Muscle of leg (tissue), 11 donors: ENCODE results near the gene OR10H5. TPM values are rescaled to one million over a fixed set of nuclear protein-coding genes. Genes with fewer than 3 reads are reported as not detected.
A peak's percentile ranks its signal among the peaks of the same experiment; 100 is the strongest.
"Not testable (repeated sequence)": the region's sequence is repeated elsewhere in the genome, so short reads cannot be mapped to it uniquely, and the experiment has no call there.

Experiments
- DNase-seq: peaks from one replicate; pipeline ENCODE4 v3.0.0; 2013
- H3K27ac ChIP-seq: one replicate; pipeline ENCODE4 v1.5.1; 2013; ENCODE audit warnings: mild to moderate bottlenecking, low read length, control low read depth
- H3K27me3 ChIP-seq: one replicate; pipeline ENCODE4 v1.6.1; 2013; ENCODE audit warnings: low read length; ENCODE audit not compliant: control insufficient read depth, insufficient read depth
- H3K36me3 ChIP-seq: one replicate; pipeline ENCODE4 v1.6.1; 2013; ENCODE audit warnings: low read length; ENCODE audit not compliant: control insufficient read depth, insufficient read depth
- H3K4me1 ChIP-seq: one replicate; pipeline ENCODE4 v1.6.1; 2013; ENCODE audit warnings: low read length; ENCODE audit not compliant: control insufficient read depth, insufficient read depth
- H3K4me3 ChIP-seq: one replicate; pipeline ENCODE4 v1.5.1; 2013; ENCODE audit warnings: low read length, control low read depth
- H3K9me3 ChIP-seq: replicated peaks from 2 replicates; pipeline ENCODE4 v1.6.1; 2013; ENCODE audit warnings: low read depth, low read length; ENCODE audit not compliant: control insufficient read depth
- WGBS: methylation state at CpG from one replicate; pipeline ENCODE4 v1.1.5; 2013; ENCODE audit warnings: missing lambda C conversion rate; ENCODE audit not compliant: insufficient coverage; 5-methylcytosine and 5-hydroxymethylcytosine counted together
- polyA plus RNA-seq, 8 donors: library from polyadenylated mRNA; unstranded; fragments of 120-200 nt; gene quantifications; one replicate each; pipeline versions ENCODE4 v1.2.1 to v1.2.3, GENCODE V29; 2013; ENCODE audit warnings: inconsistent platforms in 1 of 8, low replicate concordance in 1 of 8; ENCODE audit not compliant: insufficient read length in 8 of 8, insufficient read depth in 1 of 8
- total RNA-seq: library from RNA; stranded (reverse); fragments of 120-200 nt; gene quantifications from one replicate; pipeline ENCODE4 v1.2.4, GENCODE V29; 2013

Gene OR10H5
- total and polyA plus RNA-seq, 9 donors = 0.02 to 0.12 (median 0.06) TPM; not detected in 2

DNA sequence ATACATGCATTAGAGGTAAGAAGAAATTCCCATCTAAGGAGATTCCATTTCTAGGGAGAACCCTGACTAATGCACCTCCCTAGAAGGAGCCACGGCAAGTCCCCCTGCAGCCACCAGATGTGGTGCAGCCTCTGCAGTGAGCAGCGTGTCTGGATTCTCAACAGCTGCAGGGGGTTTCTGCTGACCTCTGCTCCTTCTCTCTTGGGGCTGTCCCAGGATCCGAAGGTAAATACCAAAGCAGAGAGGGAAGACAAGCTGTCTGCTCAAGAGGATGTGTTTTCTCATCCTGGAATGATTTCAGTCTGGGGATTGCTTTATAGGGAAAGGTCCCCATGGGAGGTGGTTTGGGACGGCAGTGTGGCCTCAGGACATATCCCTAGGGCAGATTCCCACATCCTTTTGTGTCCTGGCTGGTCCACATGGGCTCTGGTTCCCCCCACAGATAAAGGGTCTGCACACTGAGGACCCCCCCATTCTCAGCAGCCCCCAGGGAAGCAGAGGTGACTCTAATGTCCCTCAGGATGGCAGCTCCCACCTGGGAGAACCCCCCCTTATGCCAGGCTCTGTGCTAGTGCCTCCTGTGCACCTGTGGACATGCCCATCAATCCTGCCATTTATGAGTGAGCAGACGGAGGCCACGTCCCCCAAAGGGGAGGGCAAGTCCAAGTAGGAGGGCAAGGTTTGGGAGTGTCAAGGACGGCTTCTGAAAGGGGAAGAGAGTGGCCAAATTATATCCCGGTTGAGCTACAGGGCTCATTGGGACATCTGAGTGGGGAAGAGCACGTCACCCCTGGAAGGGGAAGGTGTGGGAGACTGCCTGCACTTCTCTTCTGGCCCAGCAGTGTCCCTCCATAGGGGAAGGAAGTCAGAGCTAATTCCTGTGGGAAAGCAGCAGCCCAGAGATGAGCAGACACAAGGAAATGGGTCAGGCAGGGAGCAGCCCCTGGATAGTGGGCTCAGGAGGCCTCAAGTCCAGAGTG is 10.2 kb upstream of the OR10H5 start:
- no peaks in the 10 kb centered on the region for H3K9me3 ChIP-seq
- DNase-seq = no peak
- H3K4me1 ChIP-seq = peaks cover 16% of the 10 kb centered on the region
- H3K27me3 ChIP-seq = no peaks in the 10 kb centered on the region
- no peak overlapping the region for H3K4me3 ChIP-seq
- no peaks in the 10 kb centered on the region for H3K36me3 ChIP-seq
- H3K27ac ChIP-seq = no peak overlapping the region
- 26% methylated on average over 9 of the region's 9 CpGs for WGBS

DNA sequence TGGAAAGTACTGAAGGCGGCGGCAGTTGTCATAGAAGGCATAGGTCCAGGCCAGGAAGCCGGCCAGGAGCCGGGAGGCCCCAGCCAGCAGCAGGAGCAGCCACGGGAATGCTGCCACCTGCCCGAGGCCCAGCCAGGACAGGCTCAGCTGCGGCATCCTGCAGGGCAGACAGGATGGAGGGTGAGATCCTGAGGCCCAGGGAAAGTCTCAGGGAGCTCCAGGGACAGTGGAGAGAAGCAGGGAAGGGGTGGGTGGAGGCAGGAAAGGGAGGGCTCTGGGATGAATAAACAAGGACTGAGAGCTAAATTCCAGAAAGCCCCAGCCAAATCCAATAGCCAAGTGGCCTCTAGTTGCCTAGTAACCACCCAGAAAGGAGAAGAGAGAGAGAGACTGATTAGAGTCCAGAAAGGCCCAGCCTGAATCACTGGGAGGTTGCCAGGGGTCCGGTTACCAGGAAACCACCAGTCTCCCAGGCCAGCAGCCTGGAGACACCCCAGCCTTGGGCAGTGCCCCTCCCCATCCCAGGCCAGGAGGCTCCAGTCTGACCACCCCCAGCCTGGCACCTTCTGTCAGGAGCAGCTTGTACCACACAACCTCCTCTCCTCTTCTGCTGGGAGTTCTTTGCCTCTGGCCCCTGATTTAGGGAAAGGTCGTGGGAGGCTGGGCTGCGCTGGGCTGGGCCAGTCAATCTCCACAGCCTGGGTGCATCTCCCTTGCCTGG is 7.5 kb upstream of the OR10H5 start:
- peak overlapping the region; percentile 72 for H3K27ac ChIP-seq
- H3K9me3 ChIP-seq = no peaks in the 10 kb centered on the region
- no peaks in the 10 kb centered on the region for H3K36me3 ChIP-seq
- DNase-seq = peak; percentile 96
- H3K4me3 ChIP-seq = no peak overlapping the region
- WGBS = 8% methylated on average over 7 of the region's 10 CpGs
- H3K27me3 ChIP-seq = no peaks in the 10 kb centered on the region
- peaks cover 16% of the 10 kb centered on the region for H3K4me1 ChIP-seq

DNA sequence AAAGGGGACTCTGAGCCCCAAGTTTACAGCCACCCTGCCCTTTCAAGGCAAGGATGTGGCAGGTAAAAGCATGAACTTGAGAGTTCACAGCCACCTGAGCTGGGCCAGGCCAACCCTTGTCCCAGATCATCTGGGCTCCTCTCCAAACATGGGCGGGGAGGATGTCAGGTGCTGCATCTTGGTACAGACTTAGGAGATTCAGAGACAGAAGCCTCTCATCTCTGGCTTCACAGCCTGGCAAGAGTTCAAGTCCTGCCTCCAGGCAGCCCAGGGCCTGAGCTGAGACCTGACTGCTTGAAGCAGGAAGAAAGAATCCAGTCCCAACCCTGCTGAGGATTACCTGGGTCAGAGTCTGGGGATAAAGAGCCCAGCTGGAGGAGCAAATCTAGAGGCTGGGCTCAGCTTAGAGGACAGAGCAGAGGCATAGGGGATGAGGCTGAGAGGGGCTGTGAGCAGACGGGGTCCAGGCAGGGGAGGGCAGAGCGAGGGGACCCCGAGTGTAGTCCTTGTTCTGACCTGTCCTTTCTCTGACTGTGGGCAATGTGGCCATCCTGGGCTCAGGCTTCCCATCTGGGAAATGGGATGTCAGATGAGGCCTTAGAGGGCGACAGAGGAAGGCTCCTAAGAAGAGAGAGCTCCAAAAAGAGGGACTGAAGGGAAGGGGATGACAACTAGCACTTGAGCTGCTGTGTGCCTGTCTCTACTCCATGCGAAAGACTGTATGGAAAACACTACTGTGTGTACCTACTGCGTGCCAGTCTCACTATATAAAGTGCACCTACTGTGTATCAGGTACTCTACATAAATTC is 6.6 kb upstream of the OR10H5 start:
- peak; percentile 49 for DNase-seq
- no peaks in the 10 kb centered on the region for H3K9me3 ChIP-seq
- no peaks in the 10 kb centered on the region for H3K36me3 ChIP-seq
- H3K27me3 ChIP-seq = no peaks in the 10 kb centered on the region
- H3K4me3 ChIP-seq = no peak overlapping the region
- peaks cover 16% of the 10 kb centered on the region for H3K4me1 ChIP-seq
- peak overlapping the region; percentile 72 for H3K27ac ChIP-seq
- WGBS = 62% methylated on average over 7 of the region's 7 CpGs

DNA sequence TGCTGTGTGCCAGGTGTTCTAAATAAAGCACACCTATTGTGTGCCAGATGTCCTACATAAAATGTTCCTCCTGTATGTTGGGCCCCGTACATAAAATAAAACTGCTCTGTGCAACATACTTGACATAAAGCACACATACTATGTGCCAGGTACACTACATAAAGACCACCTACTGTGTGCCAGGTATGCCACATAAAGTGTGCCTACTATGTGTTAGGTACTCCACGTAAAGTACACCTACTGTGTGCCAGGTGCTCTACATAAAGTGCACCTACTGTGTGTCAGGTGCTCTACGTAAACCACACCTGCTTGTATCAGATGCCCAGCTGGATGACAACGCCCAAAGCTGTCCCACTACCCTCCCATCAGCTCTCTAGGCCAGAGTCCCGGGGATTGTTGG is 5.8 kb upstream of the OR10H5 start:
- 67% methylated on average over 2 of the region's 5 CpGs for WGBS
- Histone ChIP-seq H3K27ac (no peak overlapping the region), H3K4me1 (peaks cover 16% of the 10 kb centered on the region), H3K36me3 (no peaks in the 10 kb centered on the region), H3K9me3 (no peaks in the 10 kb centered on the region), H3K27me3 (no peaks in the 10 kb centered on the region), H3K4me3 (no peak overlapping the region)
- no peak for DNase-seq

DNA sequence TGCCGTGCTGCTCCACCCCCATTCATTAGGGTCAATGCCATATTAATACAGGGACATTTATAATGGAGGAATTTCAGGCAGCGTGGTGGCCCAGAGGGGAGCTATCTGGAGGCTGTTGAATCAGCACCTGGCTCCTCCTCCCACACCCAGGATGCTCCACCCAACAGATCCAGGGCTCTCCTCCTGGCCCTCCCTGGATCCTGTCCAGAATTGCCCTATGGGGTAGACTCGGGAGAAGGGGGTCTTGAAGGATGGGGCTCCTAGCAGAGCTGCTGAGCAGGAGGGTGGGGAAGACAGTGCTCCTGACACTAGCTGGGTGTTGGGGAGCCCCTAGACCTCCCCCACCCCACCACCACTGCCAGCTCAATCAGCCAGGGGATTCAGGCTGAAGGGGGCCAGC is 5.2 kb upstream of the OR10H5 start:
- no peak overlapping the region for H3K4me3 ChIP-seq
- WGBS = no CpG with 5 or more reads among the region's 3 CpGs
- no peak for DNase-seq
- H3K27ac ChIP-seq = no peak overlapping the region
- no peaks in the 10 kb centered on the region for H3K36me3 ChIP-seq
- no peaks in the 10 kb centered on the region for H3K9me3 ChIP-seq
- no peaks in the 10 kb centered on the region for H3K27me3 ChIP-seq
- H3K4me1 ChIP-seq = peaks cover 16% of the 10 kb centered on the region

DNA sequence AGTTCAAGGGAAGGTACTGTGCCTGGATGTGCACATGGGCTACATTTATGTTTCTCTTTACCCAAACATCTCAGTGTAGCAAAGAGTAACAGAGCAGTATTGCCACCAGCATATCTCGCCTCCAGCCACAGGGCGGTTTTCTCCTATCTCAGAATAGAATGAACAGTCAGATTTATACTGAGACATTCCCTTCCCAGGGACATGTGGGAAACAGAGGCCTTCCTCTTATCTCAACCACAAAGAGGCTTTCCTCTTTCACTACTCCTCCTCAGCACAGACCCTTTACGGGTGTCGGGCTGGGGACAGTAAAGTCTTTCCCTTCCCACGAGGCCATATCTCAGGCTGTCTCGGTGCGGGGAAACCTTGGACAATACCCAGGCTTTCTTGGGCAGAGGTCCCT is 4.6 kb upstream of the OR10H5 start:
- not testable (repeated sequence) for H3K27me3 ChIP-seq, H3K36me3 ChIP-seq, H3K27ac ChIP-seq, H3K9me3 ChIP-seq, DNase-seq, H3K4me3 ChIP-seq
- 72% methylated on average over 2 of the region's 7 CpGs for WGBS
- H3K4me1 ChIP-seq = peaks cover 16% of the 10 kb centered on the region

DNA sequence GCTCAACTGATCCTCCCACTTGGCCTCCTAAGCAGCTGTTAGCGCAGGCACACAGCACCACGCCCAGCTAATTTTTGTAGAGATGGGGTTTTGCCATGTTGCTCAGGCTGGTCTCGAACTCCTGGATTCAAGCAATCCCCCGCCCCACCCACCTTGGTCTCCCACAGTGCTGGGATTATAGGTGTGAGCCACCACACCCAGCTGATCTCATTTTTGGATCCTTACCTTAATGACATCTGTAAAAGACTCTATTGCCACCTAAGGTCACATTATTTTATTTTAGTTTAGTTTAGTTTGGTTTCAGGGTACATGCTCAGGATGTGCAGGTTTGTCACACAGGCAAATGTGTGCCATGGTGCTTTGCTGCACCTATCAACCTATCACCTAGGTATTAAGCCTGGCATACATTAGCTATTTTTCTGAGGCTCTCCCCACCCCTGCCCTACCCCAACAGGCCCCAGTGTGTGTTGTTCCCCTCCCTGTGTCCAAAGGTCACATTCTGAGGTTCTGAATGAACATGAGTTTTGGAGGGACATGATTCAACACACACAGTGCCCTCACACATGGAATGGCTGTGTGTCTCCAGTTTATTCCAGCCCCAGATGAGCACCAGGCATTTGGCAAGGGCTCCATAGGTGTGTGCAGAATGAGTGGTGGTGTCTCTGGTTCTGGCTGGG is 1.3 kb downstream of the OR10H5 start:
- no CpG with 5 or more reads among the region's 4 CpGs for WGBS
- Histone ChIP-seq H3K27ac (no peak overlapping the region), H3K4me1 (no peaks in the 10 kb centered on the region), H3K36me3 (no peaks in the 10 kb centered on the region), H3K4me3 (no peak overlapping the region), H3K27me3 (peaks cover 3% of the 10 kb centered on the region), H3K9me3 (no peaks in the 10 kb centered on the region)
- no peak for DNase-seq

DNA sequence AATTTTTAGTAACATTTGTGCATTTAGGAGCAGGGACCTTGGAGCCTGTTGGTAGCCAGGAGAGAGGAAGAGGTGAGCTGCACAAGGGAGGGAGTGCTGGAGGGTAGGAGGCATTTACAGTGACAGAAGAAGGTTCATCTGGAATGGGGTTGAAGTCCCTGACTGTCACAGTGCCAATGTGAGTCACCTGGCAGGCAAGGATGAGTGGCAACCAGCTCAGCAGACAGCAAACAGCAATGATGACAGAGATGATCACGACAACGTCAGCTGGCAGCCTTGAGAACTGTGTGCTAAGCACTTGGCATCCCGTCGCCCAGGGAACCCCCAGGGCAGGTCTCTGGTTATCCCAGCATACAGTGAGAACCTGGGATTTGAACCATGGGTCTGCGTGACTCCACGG is 2.6 kb downstream of the OR10H5 start:
- Histone ChIP-seq H3K4me3 (no peak overlapping the region), H3K36me3 (no peaks in the 10 kb centered on the region), H3K27ac (no peak overlapping the region), H3K9me3 (no peaks in the 10 kb centered on the region), H3K4me1 (no peaks in the 10 kb centered on the region), H3K27me3 (peaks cover 3% of the 10 kb centered on the region)
- no peak for DNase-seq
- 56% methylated on average over 6 of the region's 6 CpGs for WGBS

DNA sequence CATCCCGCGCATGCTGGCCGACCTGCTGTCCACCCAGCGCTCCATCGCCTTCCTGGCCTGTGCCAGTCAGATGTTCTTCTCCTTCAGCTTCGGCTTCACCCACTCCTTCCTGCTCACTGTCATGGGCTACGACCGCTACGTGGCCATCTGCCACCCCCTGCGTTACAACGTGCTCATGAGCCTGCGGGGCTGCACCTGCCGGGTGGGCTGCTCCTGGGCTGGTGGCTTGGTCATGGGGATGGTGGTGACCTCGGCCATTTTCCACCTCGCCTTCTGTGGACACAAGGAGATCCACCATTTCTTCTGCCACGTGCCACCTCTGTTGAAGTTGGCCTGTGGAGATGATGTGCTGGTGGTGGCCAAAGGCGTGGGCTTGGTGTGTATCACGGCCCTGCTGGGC is 6.8 kb downstream of the OR10H5 start:
- not testable (repeated sequence) for H3K36me3 ChIP-seq, H3K4me3 ChIP-seq, H3K27ac ChIP-seq, H3K9me3 ChIP-seq, DNase-seq, H3K4me1 ChIP-seq, H3K27me3 ChIP-seq
- no CpG with 5 or more reads among the region's 18 CpGs for WGBS
